OCI-LY3 (cell line): ENCODE results near the gene RAB5IF.

Experiments
- EZH2phosphoT487 ChIP-seq: fragments of 200-600 bp; shearing (Covaris generic); IDR thresholded peaks from 2 replicates; pipeline ENCODE4 v1.6.1; 2018; ENCODE audit warnings: antibody characterized with exemption, mixed run types, low read depth
- TF ChIP-seq, protein P1 (sequence below): fragments of 200-600, 300-600 bp; sonication (generic); IDR thresholded peaks from 2 replicates; pipeline ENCODE4 v1.5.1; 2014; ENCODE audit warnings: antibody characterized with exemption, low read length, low read depth

DNA sequence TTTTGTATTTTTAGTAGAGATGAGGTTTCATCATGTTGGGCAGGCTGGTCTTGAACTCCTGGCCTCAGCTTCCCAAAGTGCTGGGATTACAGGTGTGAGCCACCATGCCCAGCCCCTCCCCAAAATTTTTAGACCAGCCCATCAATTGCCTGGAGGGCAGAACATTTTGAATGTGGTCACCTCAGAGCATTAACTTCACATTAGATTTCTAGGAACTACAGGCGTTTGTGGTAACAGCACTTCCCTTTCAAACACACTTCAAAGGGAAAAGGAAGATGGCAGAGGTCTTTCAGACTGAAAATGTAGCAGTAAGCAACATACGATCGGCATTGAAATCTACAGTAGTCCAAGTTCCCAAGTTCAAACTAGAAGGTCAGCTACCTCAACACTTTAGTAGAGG, 52.7 kb downstream of the RAB5IF start:
- TF ChIP-seq, protein P1, sequence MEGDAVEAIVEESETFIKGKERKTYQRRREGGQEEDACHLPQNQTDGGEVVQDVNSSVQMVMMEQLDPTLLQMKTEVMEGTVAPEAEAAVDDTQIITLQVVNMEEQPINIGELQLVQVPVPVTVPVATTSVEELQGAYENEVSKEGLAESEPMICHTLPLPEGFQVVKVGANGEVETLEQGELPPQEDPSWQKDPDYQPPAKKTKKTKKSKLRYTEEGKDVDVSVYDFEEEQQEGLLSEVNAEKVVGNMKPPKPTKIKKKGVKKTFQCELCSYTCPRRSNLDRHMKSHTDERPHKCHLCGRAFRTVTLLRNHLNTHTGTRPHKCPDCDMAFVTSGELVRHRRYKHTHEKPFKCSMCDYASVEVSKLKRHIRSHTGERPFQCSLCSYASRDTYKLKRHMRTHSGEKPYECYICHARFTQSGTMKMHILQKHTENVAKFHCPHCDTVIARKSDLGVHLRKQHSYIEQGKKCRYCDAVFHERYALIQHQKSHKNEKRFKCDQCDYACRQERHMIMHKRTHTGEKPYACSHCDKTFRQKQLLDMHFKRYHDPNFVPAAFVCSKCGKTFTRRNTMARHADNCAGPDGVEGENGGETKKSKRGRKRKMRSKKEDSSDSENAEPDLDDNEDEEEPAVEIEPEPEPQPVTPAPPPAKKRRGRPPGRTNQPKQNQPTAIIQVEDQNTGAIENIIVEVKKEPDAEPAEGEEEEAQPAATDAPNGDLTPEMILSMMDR = no peak
- no peak for TF ChIP-seq EZH2phosphoT487
